Skin epidermis (tissue), 12 donors: ENCODE data around the gene LMF1.
"Not testable (repeated sequence)": the region's sequence is repeated elsewhere in the genome, so short reads cannot be mapped to it uniquely, and the experiment has no call there.

Experiments
- H3K27ac ChIP-seq, 21 experiments: fragments of 200-600 bp; sonication (generic) in 11 of 21; one replicate each; pipeline ENCODE4 v1.5.0; 2020; ENCODE audit warnings: mild to moderate bottlenecking in 3 of 21, inconsistent platforms in 2 of 21, moderate library complexity in 2 of 21
- H3K4me3 ChIP-seq, 7 experiments: fragments of 200-600 bp; sonication (generic) in 2 of 7; one replicate each; pipeline ENCODE4 v1.5.0; 2020; ENCODE audit warnings: inconsistent platforms in 2 of 7, mild to moderate bottlenecking in 2 of 7, moderate library complexity in 1 of 7

The LMF1 gene

GRCh38 chr16:890217-890616 lies 80.6 kb downstream of the LMF1 start:
- no peak overlapping the region for H3K4me3 ChIP-seq
- no peak overlapping the region for H3K27ac ChIP-seq

- Histone ChIP-seq H3K27ac (no peak overlapping the region), H3K4me3 (no peak overlapping the region)
These were observed 81.2 kb downstream of the LMF1 start for GRCh38 chr16:889586-889985.

- H3K27ac ChIP-seq = no peak overlapping the region
These were observed 81.7 kb downstream of the LMF1 start for GRCh38 chr16:888901-889570.

GRCh38 chr16:888456-888855 lies 82.3 kb downstream of the LMF1 start:
- not testable (repeated sequence) for H3K27ac ChIP-seq, H3K4me3 ChIP-seq

More at GRCh38 chr16:888901-889570, 81.7 kb downstream of the LMF1 start:
- no peak overlapping the region for H3K4me3 ChIP-seq

GRCh38 chr16:887846-888245 lies 82.9 kb downstream of the LMF1 start:
- Histone ChIP-seq H3K27ac (no peak overlapping the region), H3K4me3 (no peak overlapping the region)

- H3K27ac ChIP-seq = no peak overlapping the region
- no peak overlapping the region for H3K4me3 ChIP-seq
These were observed 83.7 kb downstream of the LMF1 start for GRCh38 chr16:886802-887731.

- Histone ChIP-seq H3K27ac (peak overlapping the region in 1 of 21 experiments; percentile 10), H3K4me3 (no peak overlapping the region)
These were observed 84.7 kb downstream of the LMF1 start for GRCh38 chr16:886084-886543.

- H3K27ac ChIP-seq = no peak overlapping the region
- no peak overlapping the region for H3K4me3 ChIP-seq
These were observed 85.4 kb downstream of the LMF1 start for GRCh38 chr16:885391-885790.

GRCh38 chr16:884232-884631 lies 86.6 kb downstream of the LMF1 start:
- H3K4me3 ChIP-seq = no peak overlapping the region
- no peak overlapping the region for H3K27ac ChIP-seq

GRCh38 chr16:883781-884180 lies 87.0 kb downstream of the LMF1 start:
- no peak overlapping the region for H3K4me3 ChIP-seq
- no peak overlapping the region for H3K27ac ChIP-seq

GRCh38 chr16:883340-883739 lies 87.4 kb downstream of the LMF1 start:
- H3K4me3 ChIP-seq = no peak overlapping the region
- no peak overlapping the region for H3K27ac ChIP-seq

- H3K27ac ChIP-seq, H3K4me3 ChIP-seq: not testable (repeated sequence)
These were observed 88.1 kb downstream of the LMF1 start for GRCh38 chr16:882671-883070.

- H3K27ac ChIP-seq = no peak overlapping the region
- H3K4me3 ChIP-seq = no peak overlapping the region
These were observed 88.5 kb downstream of the LMF1 start for GRCh38 chr16:882256-882655.

GRCh38 chr16:881219-882097 lies 89.3 kb downstream of the LMF1 start:
- no peak overlapping the region for H3K27ac ChIP-seq
- no peak overlapping the region for H3K4me3 ChIP-seq

- H3K4me3 ChIP-seq = no peak overlapping the region
- no peak overlapping the region for H3K27ac ChIP-seq
These were observed 90.2 kb downstream of the LMF1 start for GRCh38 chr16:880471-881171.

GRCh38 chr16:879986-880385 lies 90.8 kb downstream of the LMF1 start:
- no peak overlapping the region for H3K27ac ChIP-seq

GRCh38 chr16:879461-879861 lies 91.3 kb downstream of the LMF1 start:
- Histone ChIP-seq H3K27ac (no peak overlapping the region), H3K4me3 (no peak overlapping the region)

More at GRCh38 chr16:879986-880385, 90.8 kb downstream of the LMF1 start:
- no peak overlapping the region for H3K4me3 ChIP-seq

GRCh38 chr16:878886-879285 lies 91.9 kb downstream of the LMF1 start:
- Histone ChIP-seq H3K27ac (no peak overlapping the region), H3K4me3 (no peak overlapping the region)

- H3K27ac ChIP-seq = no peak overlapping the region
- H3K4me3 ChIP-seq = no peak overlapping the region
These were observed 92.6 kb downstream of the LMF1 start for GRCh38 chr16:878072-878784.
